HepG2 (cell line): Measurements from ENCODE around the gene SMARCD1. TPM values are rescaled to one million over a fixed set of nuclear protein-coding genes. Genes with fewer than 3 reads are reported as not detected.

Source experiments
- FIP1L1 ChIP-seq: fragments of 200-400 bp; formaldehyde crosslinking; IDR thresholded peaks from 2 replicates; pipeline ENCODE4 v1.6.1; 2018; ENCODE audit warnings: low read depth, mild to moderate bottlenecking, low read length, moderate library complexity, borderline replicate concordance; ENCODE audit not compliant: insufficient read depth
- FLYWCH1 ChIP-seq: sonication (generic); formaldehyde crosslinking; IDR thresholded peaks from 2 replicates; pipeline ENCODE4 v1.8.1; 2023; ENCODE audit warnings: mild to moderate bottlenecking, missing genetic modification reagents
- IKZF4 ChIP-seq: sonication (generic); formaldehyde crosslinking; IDR thresholded peaks from 2 replicates; pipeline ENCODE4 v1.5.1; 2020; ENCODE audit warnings: borderline replicate concordance, mild to moderate bottlenecking, low read depth, missing genetic modification reagents; ENCODE audit errors: not compliant biosample characterization
- KLF16 ChIP-seq, 2 experiments: sonication (generic) in 1 of 2; formaldehyde crosslinking in 1 of 2; IDR thresholded peaks; 2 replicates each; pipeline versions ENCODE4 v1.6.1 to v1.8.0; 2016 to 2023; ENCODE audit warnings: missing genetic modification reagents in 2 of 2, missing compliant biosample characterization in 1 of 2
- KMT2A ChIP-seq: sonication (generic); formaldehyde crosslinking; IDR thresholded peaks from 2 replicates; pipeline ENCODE4 v1.4.0; 2020; ENCODE audit warnings: missing genetic modification reagents
- NR3C1 ChIP-seq: sonication (generic); formaldehyde crosslinking; IDR thresholded peaks from 2 replicates; pipeline ENCODE4 v1.4.0; 2020; ENCODE audit warnings: missing genetic modification reagents
- POGK ChIP-seq: sonication (generic); formaldehyde crosslinking; conservative IDR thresholded peaks from 2 replicates; pipeline ENCODE4 v1.8.0; 2022; ENCODE audit warnings: mild to moderate bottlenecking, moderate library complexity, missing genetic modification reagents
- REST ChIP-seq, 2 experiments: IDR thresholded peaks; 2 replicates each; pipeline ENCODE4 v1.6.1; 2011 to 2012; ENCODE audit warnings: low read length in 2 of 2, borderline replicate concordance in 1 of 2, low read depth in 1 of 2, mild to moderate bottlenecking in 1 of 2, moderate library complexity in 1 of 2
- SMYD3 ChIP-seq: sonication (generic); formaldehyde crosslinking; IDR thresholded peaks from 2 replicates; pipeline ENCODE4 v1.8.1; 2023; ENCODE audit warnings: mild to moderate bottlenecking, missing genetic modification reagents
- STAT5B ChIP-seq: sonication (generic); formaldehyde crosslinking; IDR thresholded peaks from 2 replicates; pipeline ENCODE4 v1.4.0; 2020; ENCODE audit warnings: missing genetic modification reagents
- TAF1 ChIP-seq: sonication (generic); formaldehyde crosslinking; IDR thresholded peaks from 2 replicates; pipeline ENCODE4 v1.4.0; 2020; ENCODE audit warnings: missing genetic modification reagents
- ZBTB26 ChIP-seq: IDR thresholded peaks from 2 replicates; pipeline ENCODE4 v1.6.1; 2016; ENCODE audit warnings: missing compliant biosample characterization, missing genetic modification reagents, borderline replicate concordance
- ZNF17 ChIP-seq: sonication (generic); formaldehyde crosslinking; IDR thresholded peaks from 2 replicates; pipeline ENCODE4 v1.5.0; 2020; ENCODE audit warnings: mild to moderate bottlenecking, missing genetic modification reagents
- ZNF749 ChIP-seq: sonication (generic); formaldehyde crosslinking; IDR thresholded peaks from 2 replicates; pipeline ENCODE4 v1.8.0; 2022; ENCODE audit warnings: mild to moderate bottlenecking, missing genetic modification reagents, moderate library complexity, borderline replicate concordance
- ZNF772 ChIP-seq: sonication (generic); formaldehyde crosslinking; IDR thresholded peaks from 2 replicates; pipeline ENCODE4 v1.5.0; 2020; ENCODE audit warnings: mild to moderate bottlenecking, missing genetic modification reagents
- polyA plus RNA-seq, 8 experiments: library from polyadenylated mRNA; depleted of rRNA in 3 of 8; stranded (reverse) in 7 of 8; unstranded in 1 of 8; fragments of >200 nt; fragmentation: Illumina TruSeq in 4 of 8; extraction: Trizol in 4 of 8; gene quantifications; 2 replicates each; pipeline versions ENCODE4 v1.2.1 to v1.2.3, GENCODE V29; 2011 to 2016; ENCODE audit warnings: low read depth in 4 of 8, missing spikeins in 1 of 8, mixed read lengths in 1 of 8; ENCODE audit not compliant: insufficient read depth in 1 of 8
- total RNA-seq, 5 experiments: library from RNA; depleted of rRNA; stranded (reverse); fragments of >200 nt; fragmentation: Illumina TruSeq; extraction: Trizol; gene quantifications; 2 replicates each; pipeline ENCODE4 v1.2.3, GENCODE V29; 2016; ENCODE audit warnings: low read depth in 1 of 5
- TF ChIP-seq, protein P1 (sequence below): sonication (generic); formaldehyde crosslinking; IDR thresholded peaks from 2 replicates; pipeline ENCODE4 v1.4.0; 2020; ENCODE audit warnings: missing genetic modification reagents
- TF ChIP-seq, protein P2 (sequence below): sonication (generic); formaldehyde crosslinking; IDR thresholded peaks from 2 replicates; pipeline ENCODE4 v1.8.0; 2022; ENCODE audit warnings: mild to moderate bottlenecking, missing genetic modification reagents
- TF ChIP-seq, protein P3 (sequence below): sonication (generic); formaldehyde crosslinking; IDR thresholded peaks from 2 replicates; pipeline ENCODE4 v1.9.0; 2021; ENCODE audit warnings: missing genetic modification reagents, borderline replicate concordance
- TF ChIP-seq, protein P4 (sequence below): IDR thresholded peaks from 2 replicates; pipeline ENCODE4 v1.6.1; 2016; ENCODE audit warnings: low read depth, borderline replicate concordance

The SMARCD1 gene
- total and polyA plus RNA-seq, 2 of the 13 experiments (the other 11 are each of a cell fraction or from before 2014, with no cell fraction given) = 51.7 to 54.6 TPM

GRCh38 chr12:50110127-50110761, 25.1 kb downstream of the SMARCD1 start (continued):
- TF ChIP-seq FIP1L1 (no peak), TAF1 (CRISPR knock-in tag) (0 out of 2 replicates have a peak, but pooled peaks have one; percentile 31), STAT5B (CRISPR knock-in tag) (no peak), ZNF17 (CRISPR knock-in tag) (no peak), FLYWCH1 (CRISPR knock-in tag) (no peak), IKZF4 (CRISPR knock-in tag) (peak; percentile 32), POGK (CRISPR knock-in tag) (no peak), KLF16 (CRISPR knock-in tag; IDR thresholded peaks at IDR 0.05) (peak in 1 of 2 experiments; percentile 24; a peak in 1 of 4 replicates), SMYD3 (no peak), NR3C1 (CRISPR knock-in tag) (no peak), ZNF772 (no peak), ZNF749 (CRISPR knock-in tag) (no peak), ZBTB26 (CRISPR knock-in tag) (no peak), REST (IDR thresholded peaks at IDR 0.05; ENCODE audit: borderline replicate concordance in 1 of 2, low read depth in 1 of 2, low read length in 2 of 2) (no peak), KMT2A (CRISPR knock-in tag) (no peak)
- TF ChIP-seq, protein P1, sequence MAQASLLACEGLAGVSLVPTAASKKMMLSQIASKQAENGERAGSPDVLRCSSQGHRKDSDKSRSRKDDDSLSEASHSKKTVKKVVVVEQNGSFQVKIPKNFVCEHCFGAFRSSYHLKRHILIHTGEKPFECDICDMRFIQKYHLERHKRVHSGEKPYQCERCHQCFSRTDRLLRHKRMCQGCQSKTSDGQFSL (CRISPR knock-in tag) = no peak
- TF ChIP-seq, protein P2, sequence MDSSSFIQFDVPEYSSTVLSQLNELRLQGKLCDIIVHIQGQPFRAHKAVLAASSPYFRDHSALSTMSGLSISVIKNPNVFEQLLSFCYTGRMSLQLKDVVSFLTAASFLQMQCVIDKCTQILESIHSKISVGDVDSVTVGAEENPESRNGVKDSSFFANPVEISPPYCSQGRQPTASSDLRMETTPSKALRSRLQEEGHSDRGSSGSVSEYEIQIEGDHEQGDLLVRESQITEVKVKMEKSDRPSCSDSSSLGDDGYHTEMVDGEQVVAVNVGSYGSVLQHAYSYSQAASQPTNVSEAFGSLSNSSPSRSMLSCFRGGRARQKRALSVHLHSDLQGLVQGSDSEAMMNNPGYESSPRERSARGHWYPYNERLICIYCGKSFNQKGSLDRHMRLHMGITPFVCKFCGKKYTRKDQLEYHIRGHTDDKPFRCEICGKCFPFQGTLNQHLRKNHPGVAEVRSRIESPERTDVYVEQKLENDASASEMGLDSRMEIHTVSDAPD (CRISPR knock-in tag) = no peak
- TF ChIP-seq, protein P3, sequence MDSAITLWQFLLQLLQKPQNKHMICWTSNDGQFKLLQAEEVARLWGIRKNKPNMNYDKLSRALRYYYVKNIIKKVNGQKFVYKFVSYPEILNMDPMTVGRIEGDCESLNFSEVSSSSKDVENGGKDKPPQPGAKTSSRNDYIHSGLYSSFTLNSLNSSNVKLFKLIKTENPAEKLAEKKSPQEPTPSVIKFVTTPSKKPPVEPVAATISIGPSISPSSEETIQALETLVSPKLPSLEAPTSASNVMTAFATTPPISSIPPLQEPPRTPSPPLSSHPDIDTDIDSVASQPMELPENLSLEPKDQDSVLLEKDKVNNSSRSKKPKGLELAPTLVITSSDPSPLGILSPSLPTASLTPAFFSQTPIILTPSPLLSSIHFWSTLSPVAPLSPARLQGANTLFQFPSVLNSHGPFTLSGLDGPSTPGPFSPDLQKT (CRISPR knock-in tag) = no peak
- TF ChIP-seq, protein P4, sequence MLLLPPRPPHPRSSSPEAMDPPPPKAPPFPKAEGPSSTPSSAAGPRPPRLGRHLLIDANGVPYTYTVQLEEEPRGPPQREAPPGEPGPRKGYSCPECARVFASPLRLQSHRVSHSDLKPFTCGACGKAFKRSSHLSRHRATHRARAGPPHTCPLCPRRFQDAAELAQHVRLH (CRISPR knock-in tag) = no peak
